EH (cell line): Measurements from ENCODE around the gene CEP131.
A peak's percentile ranks its signal among the peaks of the same experiment; 100 is the strongest.
"Not testable (repeated sequence)": the region's sequence is repeated elsewhere in the genome, so short reads cannot be mapped to it uniquely, and the experiment has no call there.

Experiments used
- DNase-seq: peaks from one replicate; pipeline ENCODE4 v3.0.0-alpha.2; 2015; ENCODE audit warnings: low read depth

The CEP131 gene

GRCh38 chr17:81165246-81166032, 57.3 kb downstream of the CEP131 start, which contains the start of gene PVALEF:
TSS of gene PVALEF (plus strand) at chr17:81165507. CDS start at chr17:81181227, 15,720 bp downstream.
- DNase-seq, result no peak

GRCh38 chr17:81164371-81165245, 58.2 kb downstream of the CEP131 start:
- no peak for DNase-seq

GRCh38 chr17:81163703-81164370, 58.9 kb downstream of the CEP131 start:
- no peak for DNase-seq

- no peak for DNase-seq
These were observed 59.6 kb downstream of the CEP131 start for GRCh38 chr17:81163051-81163695.

- no peak for DNase-seq
These were observed 60.3 kb downstream of the CEP131 start for GRCh38 chr17:81162491-81162890.

GRCh38 chr17:81161972-81162371, 60.8 kb downstream of the CEP131 start:
- DNase-seq, result no peak

- no peak for DNase-seq
These were observed 61.2 kb downstream of the CEP131 start for GRCh38 chr17:81161536-81161935.

GRCh38 chr17:81160747-81161453, 61.9 kb downstream of the CEP131 start:
- DNase-seq, result no peak

GRCh38 chr17:81160306-81160705, 62.5 kb downstream of the CEP131 start:
- no peak for DNase-seq

- DNase-seq, result no peak
These were observed 63.0 kb downstream of the CEP131 start for GRCh38 chr17:81159611-81160265.

GRCh38 chr17:81158688-81159590, 63.8 kb downstream of the CEP131 start:
- no peak for DNase-seq

- no peak for DNase-seq
These were observed 64.7 kb downstream of the CEP131 start for GRCh38 chr17:81157848-81158687.

- DNase-seq, result no peak
These were observed 65.6 kb downstream of the CEP131 start for GRCh38 chr17:81156866-81157805.

- DNase-seq, result no peak
These were observed 67.8 kb downstream of the CEP131 start for GRCh38 chr17:81154961-81155360.

- DNase-seq, result not testable (repeated sequence)
These were observed 68.7 kb downstream of the CEP131 start for GRCh38 chr17:81154016-81154415.

GRCh38 chr17:81153340-81153803, 69.4 kb downstream of the CEP131 start:
- peak; percentile 16 for DNase-seq

GRCh38 chr17:81152288-81152828, 70.4 kb downstream of the CEP131 start:
- no peak for DNase-seq
